Measurements from ENCODE around the gene STPG1. TPM values are rescaled to one million over a fixed set of nuclear protein-coding genes. Genes with fewer than 3 reads are reported as not detected.
"Not testable (repeated sequence)": the region's sequence is repeated elsewhere in the genome, so short reads cannot be mapped to it uniquely, and the experiment has no call there.

The STPG1 gene
- total RNA-seq, 2 donors from 2014 or later = 2.0 to 3.6 TPM

DNA sequence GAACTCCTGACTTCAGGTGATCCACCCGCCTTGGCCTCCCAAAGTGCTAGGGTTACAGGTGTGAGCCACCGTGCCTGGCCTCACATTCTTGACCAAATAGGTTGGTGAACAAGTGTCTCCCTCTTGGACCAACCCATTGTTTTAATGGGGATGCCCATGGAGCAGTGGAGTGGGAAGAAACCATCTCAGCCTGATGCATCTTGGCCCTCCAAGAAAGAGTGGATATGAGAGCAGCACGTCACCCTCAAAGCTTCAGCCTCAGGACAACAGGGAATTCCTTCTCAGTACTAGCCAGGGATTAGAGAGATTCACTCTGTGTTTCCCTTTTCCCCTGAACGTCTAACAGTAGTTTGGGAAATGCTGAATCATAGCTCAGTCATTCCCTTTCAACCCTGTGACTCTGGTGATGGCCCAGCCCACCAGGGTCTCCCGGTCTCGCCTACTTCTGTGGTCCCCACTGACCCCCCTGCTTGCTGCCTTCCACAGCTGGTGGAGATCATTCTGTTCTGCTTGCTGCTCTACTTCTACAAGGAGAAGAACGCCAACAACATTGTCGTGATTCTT is 39.4 kb upstream of the STPG1 start:
- Histone ChIP-seq H3K27ac (no peak overlapping the region), H3K4me1 (no peaks in the 10 kb centered on the region), H3K9me3 (no peaks in the 10 kb centered on the region), H3K36me3 (peaks cover 19% of the 10 kb centered on the region), H3K27me3 (no peaks in the 10 kb centered on the region), H3K4me3 (no peak overlapping the region)
- no peak for DNase-seq (ENCODE audit: low spot score)
- TF ChIP-seq, protein P1, sequence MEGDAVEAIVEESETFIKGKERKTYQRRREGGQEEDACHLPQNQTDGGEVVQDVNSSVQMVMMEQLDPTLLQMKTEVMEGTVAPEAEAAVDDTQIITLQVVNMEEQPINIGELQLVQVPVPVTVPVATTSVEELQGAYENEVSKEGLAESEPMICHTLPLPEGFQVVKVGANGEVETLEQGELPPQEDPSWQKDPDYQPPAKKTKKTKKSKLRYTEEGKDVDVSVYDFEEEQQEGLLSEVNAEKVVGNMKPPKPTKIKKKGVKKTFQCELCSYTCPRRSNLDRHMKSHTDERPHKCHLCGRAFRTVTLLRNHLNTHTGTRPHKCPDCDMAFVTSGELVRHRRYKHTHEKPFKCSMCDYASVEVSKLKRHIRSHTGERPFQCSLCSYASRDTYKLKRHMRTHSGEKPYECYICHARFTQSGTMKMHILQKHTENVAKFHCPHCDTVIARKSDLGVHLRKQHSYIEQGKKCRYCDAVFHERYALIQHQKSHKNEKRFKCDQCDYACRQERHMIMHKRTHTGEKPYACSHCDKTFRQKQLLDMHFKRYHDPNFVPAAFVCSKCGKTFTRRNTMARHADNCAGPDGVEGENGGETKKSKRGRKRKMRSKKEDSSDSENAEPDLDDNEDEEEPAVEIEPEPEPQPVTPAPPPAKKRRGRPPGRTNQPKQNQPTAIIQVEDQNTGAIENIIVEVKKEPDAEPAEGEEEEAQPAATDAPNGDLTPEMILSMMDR (IDR thresholded peaks at IDR 0.05) = no peak

DNA sequence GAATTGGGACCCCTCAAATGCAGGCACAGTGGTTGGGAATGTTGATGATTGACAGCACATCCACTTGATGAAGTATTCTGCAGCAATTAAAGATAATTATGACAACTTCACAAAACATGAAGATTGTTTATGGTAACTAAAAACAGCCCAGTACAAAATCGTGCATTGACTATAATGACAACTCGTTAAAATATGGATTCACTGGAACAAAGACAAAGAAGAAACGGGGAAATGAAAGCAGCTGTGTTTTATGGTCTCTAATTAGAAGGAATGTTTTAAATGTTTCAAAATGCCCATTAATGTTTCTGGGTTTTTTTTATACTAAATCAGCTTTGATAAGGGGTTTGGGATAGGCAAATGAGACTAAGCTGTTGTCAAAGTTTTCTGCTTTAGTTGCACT is 38.2 kb upstream of the STPG1 start:
- H3K27me3 ChIP-seq = no peaks in the 10 kb centered on the region
- no peaks in the 10 kb centered on the region for H3K9me3 ChIP-seq
- DNase-seq (ENCODE audit: low spot score) = no peak
- no peaks in the 10 kb centered on the region for H3K4me1 ChIP-seq
- peaks cover 19% of the 10 kb centered on the region for H3K36me3 ChIP-seq
- H3K27ac ChIP-seq = no peak overlapping the region
- H3K4me3 ChIP-seq = no peak overlapping the region
- TF ChIP-seq, protein P1 (IDR thresholded peaks at IDR 0.05) = no peak

DNA sequence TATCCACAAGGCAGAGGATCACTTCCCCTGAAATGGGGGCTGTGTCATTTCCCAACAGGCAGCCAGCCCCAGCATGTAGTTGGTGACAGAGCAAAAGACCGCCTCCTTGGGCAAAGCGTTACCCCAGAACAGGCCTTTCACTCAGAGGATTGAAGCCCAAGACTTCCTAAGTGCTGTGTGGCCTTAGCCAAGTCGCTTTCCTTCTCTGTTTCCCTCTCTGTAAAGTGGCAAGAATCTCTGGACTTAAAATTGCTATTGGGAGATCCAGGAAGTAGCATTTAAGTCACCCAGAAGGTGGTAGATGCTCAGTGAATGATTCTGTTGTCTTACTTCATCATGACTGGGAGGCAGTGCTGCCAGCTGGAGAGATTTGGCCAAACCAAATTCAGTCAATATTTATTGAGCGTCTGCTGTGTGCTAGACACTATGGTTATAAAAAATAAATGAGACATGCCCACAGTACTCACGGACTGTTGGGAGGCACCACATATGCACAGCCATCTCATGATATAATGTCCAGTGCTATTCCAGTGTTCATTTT is 37.3 kb upstream of the STPG1 start:
- TF ChIP-seq, protein P1 (IDR thresholded peaks at IDR 0.05) = no peak
- DNase-seq (ENCODE audit: low spot score) = no peak
- no peak overlapping the region for H3K4me3 ChIP-seq
- H3K36me3 ChIP-seq = peaks cover 19% of the 10 kb centered on the region
- H3K27ac ChIP-seq = no peak overlapping the region
- no peaks in the 10 kb centered on the region for H3K4me1 ChIP-seq
- no peaks in the 10 kb centered on the region for H3K27me3 ChIP-seq
- no peaks in the 10 kb centered on the region for H3K9me3 ChIP-seq

DNA sequence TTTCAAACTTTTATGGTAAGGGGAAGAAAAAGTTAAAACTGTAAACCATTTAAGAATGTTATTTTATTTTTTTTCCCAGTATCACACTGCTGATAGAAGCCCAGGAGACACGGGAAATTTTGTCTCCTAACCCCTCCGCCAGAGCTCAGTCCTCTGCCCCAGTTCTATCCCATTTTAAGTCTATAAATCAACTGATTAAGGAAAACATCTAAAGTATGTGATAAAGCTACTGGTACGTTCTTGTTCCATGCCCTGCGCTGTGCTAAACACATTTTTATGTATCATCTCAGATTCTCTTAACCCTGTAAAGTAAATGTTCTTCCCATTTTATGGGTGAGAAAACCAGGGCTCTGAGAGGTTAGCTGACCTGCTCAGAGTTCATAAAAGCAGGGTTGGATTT is 36.7 kb upstream of the STPG1 start:
- Histone ChIP-seq H3K27me3 (no peaks in the 10 kb centered on the region), H3K4me1 (no peaks in the 10 kb centered on the region), H3K9me3 (no peaks in the 10 kb centered on the region), H3K36me3 (peaks cover 19% of the 10 kb centered on the region), H3K27ac (no peak overlapping the region), H3K4me3 (no peak overlapping the region)
- TF ChIP-seq, protein P1 (IDR thresholded peaks at IDR 0.05) = no peak
- DNase-seq (ENCODE audit: low spot score) = no peak

DNA sequence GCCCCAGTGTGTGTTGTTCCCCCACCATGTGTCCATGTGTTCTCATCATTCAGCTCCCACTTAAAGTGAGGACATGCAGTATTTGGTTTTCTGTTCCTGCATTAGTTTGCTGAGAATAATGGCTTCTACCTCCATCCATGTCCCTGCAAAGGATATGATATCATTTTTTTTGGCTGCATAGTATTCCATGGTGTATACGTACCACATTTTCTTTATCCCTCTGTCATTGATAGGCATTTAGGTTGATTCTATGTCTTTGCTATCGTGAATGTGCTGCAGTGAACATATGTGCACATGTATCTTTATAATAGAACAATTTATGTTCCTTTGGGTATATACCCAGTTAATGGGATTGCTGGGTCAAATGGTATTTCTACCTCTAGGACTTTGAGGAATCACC is 32.9 kb upstream of the STPG1 start:
- not testable (repeated sequence) for H3K9me3 ChIP-seq; H3K27ac ChIP-seq; H3K4me3 ChIP-seq; DNase-seq (ENCODE audit: low spot score); H3K27me3 ChIP-seq; H3K4me1 ChIP-seq
- H3K36me3 ChIP-seq = peaks cover 16% of the 10 kb centered on the region

DNA sequence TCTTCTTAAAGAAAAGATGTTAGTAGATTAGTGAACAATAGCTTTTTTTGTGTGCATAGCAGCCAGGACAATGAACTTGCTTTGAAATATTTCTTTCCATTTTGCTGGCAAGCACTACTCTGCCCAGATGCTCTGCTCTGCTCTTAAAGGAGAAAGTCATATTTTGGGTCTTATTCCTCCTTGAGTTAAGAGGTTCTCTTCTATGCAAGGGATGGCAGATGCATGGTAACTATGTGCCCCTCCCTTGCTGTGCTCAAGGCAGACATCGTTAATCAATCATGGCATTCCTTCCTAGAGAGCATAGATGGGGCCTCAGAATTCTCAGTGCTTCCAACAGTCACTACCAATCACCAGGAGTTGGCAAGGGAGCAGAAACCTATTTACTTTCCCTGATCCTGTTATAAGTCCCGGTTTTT is 29.7 kb upstream of the STPG1 start:
- H3K4me3 ChIP-seq = no peak overlapping the region
- DNase-seq (ENCODE audit: low spot score) = no peak
- TF ChIP-seq, protein P1 (IDR thresholded peaks at IDR 0.05) = no peak
- H3K36me3 ChIP-seq = no peaks in the 10 kb centered on the region
- H3K9me3 ChIP-seq = no peaks in the 10 kb centered on the region
- no peaks in the 10 kb centered on the region for H3K27me3 ChIP-seq
- H3K4me1 ChIP-seq = peaks cover 0 to 10% of the 10 kb centered on the region in 2 donors
- no peak overlapping the region for H3K27ac ChIP-seq

All from right atrium auricular region (tissue), 2 donors.